Kidney (tissue), 14 donors: ENCODE measurements around the gene FNDC1. TPM values are rescaled to one million over a fixed set of nuclear protein-coding genes. Genes with fewer than 3 reads are reported as not detected.
"Not testable (repeated sequence)": the region's sequence is repeated elsewhere in the genome, so short reads cannot be mapped to it uniquely, and the experiment has no call there.

Experiments used
- DNase-seq, 5 donors: peaks; one replicate each; pipeline ENCODE4 v3.0.0-alpha.2; 2013 to 2020
- FAIRE-seq: peaks from 2 replicates; lab custom pipeline; 2012; peaks lifted over from hg19 to GRCh38; lab: Jason Lieb, UNC
- H3K27ac ChIP-seq, 2 donors: one replicate each; pipeline ENCODE4 v1.7.0; 2013; ENCODE audit warnings: low read depth in 2 of 2, low read length in 2 of 2, inconsistent platforms in 1 of 2
- H3K27me3 ChIP-seq: one replicate; pipeline ENCODE4 v1.7.1; 2013; ENCODE audit warnings: low read length, inconsistent platforms; ENCODE audit not compliant: control insufficient read depth, insufficient read depth
- H3K36me3 ChIP-seq, 3 donors: one replicate each; pipeline versions ENCODE4 v1.7.0 to v1.7.1; 2013; ENCODE audit warnings: low read length in 3 of 3, control low read depth in 1 of 3, inconsistent platforms in 1 of 3; ENCODE audit not compliant: insufficient read depth in 3 of 3, control insufficient read depth in 2 of 3
- H3K4me1 ChIP-seq, 3 donors: one replicate each; pipeline versions ENCODE4 v1.7.0 to v1.7.1; 2013; ENCODE audit warnings: low read length in 3 of 3, inconsistent platforms in 1 of 3, low read depth in 1 of 3; ENCODE audit not compliant: control insufficient read depth in 2 of 3, insufficient read depth in 2 of 3
- H3K4me3 ChIP-seq, 3 donors: one replicate each; pipeline versions ENCODE4 v1.7.0 to v1.8.1; 2013; ENCODE audit warnings: low read length in 3 of 3, control low read depth in 1 of 3, inconsistent platforms in 1 of 3
- H3K9ac ChIP-seq, 3 donors: one replicate each; pipeline versions ENCODE4 v1.7.0 to v1.7.1; 2013; ENCODE audit warnings: low read length in 3 of 3, control low read depth in 1 of 3, inconsistent platforms in 1 of 3
- H3K9me3 ChIP-seq, 3 donors: one replicate each; pipeline versions ENCODE4 v1.7.0 to v1.7.1; 2013; ENCODE audit warnings: low read length in 3 of 3, control low read depth in 1 of 3, inconsistent platforms in 1 of 3; ENCODE audit not compliant: control insufficient read depth in 2 of 3, insufficient read depth in 1 of 3
- intact Hi-C: fragments of 100-400 bp; cut with DNase I; formaldehyde crosslinking; loops from one replicate; pipeline ENCODE4 v1.11.1; 2022
- polyA plus RNA-seq: library from polyadenylated mRNA; stranded (reverse); fragments of 350-450 nt; fragmentation: Illumina TruSeq; extraction: RNeasy Lipid Tissue Mini Kit (QIAGEN cat#74804); gene quantifications from one replicate; pipeline ENCODE4 v1.2.3, GENCODE V29; 2014; ENCODE audit warnings: low read depth, low replicate concordance; ENCODE audit not compliant: insufficient read depth
- total RNA-seq: library from RNA; stranded (reverse); fragmentation: NEBNext Ultra II Directional; extraction: Animal tissue kit (Norgen Biotek cat#: 25700); gene quantifications from one replicate; pipeline ENCODE4 v1.2.1, GENCODE V29; 2021
- TF ChIP-seq, protein P1 (sequence below): IDR thresholded peaks from 3 replicates; pipeline ENCODE4 v1.5.1; 2012; ENCODE audit warnings: mild to moderate bottlenecking, moderate library complexity, borderline replicate concordance; ENCODE audit not compliant: insufficient read depth; ENCODE audit errors: extremely low read depth
- donor health status: control.
- donor health status: control.
- donor health status: control.
- donor health status: control.
- donor health status: control.
- donor health status: DM: yes; HTN: yes; CAD: no.
- donor health status: Normal renal cell carcinoma (clear cell type).

Gene FNDC1
- total and polyA plus RNA-seq, 2 donors from 2014 or later = 0.69 to 1.3 TPM

GRCh38 chr6:159122453-159122852 lies 46.7 kb upstream of the FNDC1 start:
- Histone ChIP-seq H3K27ac (no peak overlapping the region), H3K9me3 (no peaks in the 10 kb centered on the region), H3K27me3 (no peaks in the 10 kb centered on the region), H3K36me3 (no peaks in the 10 kb centered on the region), H3K4me3 (no peak overlapping the region), H3K9ac (no peak overlapping the region), H3K4me1 (no peaks in the 10 kb centered on the region)
- TF ChIP-seq, protein P1, sequence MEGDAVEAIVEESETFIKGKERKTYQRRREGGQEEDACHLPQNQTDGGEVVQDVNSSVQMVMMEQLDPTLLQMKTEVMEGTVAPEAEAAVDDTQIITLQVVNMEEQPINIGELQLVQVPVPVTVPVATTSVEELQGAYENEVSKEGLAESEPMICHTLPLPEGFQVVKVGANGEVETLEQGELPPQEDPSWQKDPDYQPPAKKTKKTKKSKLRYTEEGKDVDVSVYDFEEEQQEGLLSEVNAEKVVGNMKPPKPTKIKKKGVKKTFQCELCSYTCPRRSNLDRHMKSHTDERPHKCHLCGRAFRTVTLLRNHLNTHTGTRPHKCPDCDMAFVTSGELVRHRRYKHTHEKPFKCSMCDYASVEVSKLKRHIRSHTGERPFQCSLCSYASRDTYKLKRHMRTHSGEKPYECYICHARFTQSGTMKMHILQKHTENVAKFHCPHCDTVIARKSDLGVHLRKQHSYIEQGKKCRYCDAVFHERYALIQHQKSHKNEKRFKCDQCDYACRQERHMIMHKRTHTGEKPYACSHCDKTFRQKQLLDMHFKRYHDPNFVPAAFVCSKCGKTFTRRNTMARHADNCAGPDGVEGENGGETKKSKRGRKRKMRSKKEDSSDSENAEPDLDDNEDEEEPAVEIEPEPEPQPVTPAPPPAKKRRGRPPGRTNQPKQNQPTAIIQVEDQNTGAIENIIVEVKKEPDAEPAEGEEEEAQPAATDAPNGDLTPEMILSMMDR = no peak
- DNase-seq (no peak), FAIRE-seq (no peak)
- intact Hi-C loops = no loop called here

DNA sequence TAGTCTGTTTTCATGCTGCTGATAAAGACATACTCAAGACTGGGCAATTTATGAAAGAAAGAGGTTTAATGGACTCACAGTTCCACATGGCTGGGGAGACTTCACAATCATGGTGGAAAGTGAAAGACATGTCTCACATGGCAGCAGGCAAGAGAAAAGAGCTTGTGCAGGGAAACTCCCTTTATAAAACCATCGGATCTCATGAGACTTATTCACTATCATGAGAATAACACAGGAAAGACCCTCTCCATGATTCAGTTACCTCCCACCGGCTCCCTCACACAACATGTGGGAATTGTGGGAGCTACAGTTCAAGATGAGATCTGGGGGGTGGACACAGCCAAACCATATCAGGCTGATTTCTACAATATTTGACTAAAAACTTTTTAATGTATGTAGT lies 45.4 kb upstream of the FNDC1 start:
- intact Hi-C loops, H3K27me3 ChIP-seq, H3K36me3 ChIP-seq, FAIRE-seq, H3K27ac ChIP-seq, H3K4me1 ChIP-seq, H3K9me3 ChIP-seq, DNase-seq, H3K4me3 ChIP-seq, H3K9ac ChIP-seq: not testable (repeated sequence)

GRCh38 chr6:159125014-159125609 lies 44.1 kb upstream of the FNDC1 start:
- no peaks in the 10 kb centered on the region for H3K4me1 ChIP-seq
- H3K36me3 ChIP-seq = no peaks in the 10 kb centered on the region
- no peak overlapping the region for H3K27ac ChIP-seq
- intact Hi-C loops = no loop called here
- no peak for DNase-seq
- no peaks in the 10 kb centered on the region for H3K9me3 ChIP-seq
- H3K27me3 ChIP-seq = no peaks in the 10 kb centered on the region
- no peak overlapping the region for H3K9ac ChIP-seq
- no peak overlapping the region for H3K4me3 ChIP-seq
- TF ChIP-seq, protein P1 = no peak
- FAIRE-seq = no peak

DNA sequence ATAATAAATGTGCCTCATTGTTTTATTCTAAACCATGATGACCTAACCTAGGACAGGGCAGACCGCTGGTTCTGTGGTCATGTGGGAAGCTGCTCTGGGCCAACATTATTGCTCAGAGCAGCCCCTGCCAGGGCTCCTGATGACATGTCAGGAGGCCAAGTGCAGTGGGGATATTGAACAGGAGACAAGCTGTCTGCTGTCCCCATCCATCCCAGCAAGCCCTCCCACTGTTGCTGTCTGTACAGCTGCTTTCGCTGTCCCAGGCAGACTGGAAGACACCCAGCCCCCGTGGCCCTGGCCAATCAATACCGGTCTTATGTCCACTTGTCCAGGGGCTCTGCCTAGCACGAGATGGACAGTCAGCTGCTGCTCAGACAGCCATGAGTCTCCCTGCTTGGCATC lies 43.2 kb upstream of the FNDC1 start:
- TF ChIP-seq, protein P1 = no peak
- intact Hi-C loops = no loop called here
- no peaks in the 10 kb centered on the region for H3K36me3 ChIP-seq
- H3K4me1 ChIP-seq = no peaks in the 10 kb centered on the region
- H3K4me3 ChIP-seq = no peak overlapping the region
- H3K27ac ChIP-seq = no peak overlapping the region
- no peak for FAIRE-seq
- no peaks in the 10 kb centered on the region for H3K27me3 ChIP-seq
- no peaks in the 10 kb centered on the region for H3K9me3 ChIP-seq
- no peak overlapping the region for H3K9ac ChIP-seq
- DNase-seq = no peak
